Measurements from ENCODE around the gene C12orf60. TPM values are rescaled to one million over a fixed set of nuclear protein-coding genes. Genes with fewer than 3 reads are reported as not detected.

Gene C12orf60
- total and polyA plus RNA-seq, 2 of the 8 experiments (the other 6 are each of a cell fraction or from before 2014, with no cell fraction given) = 1.2 to 1.5 TPM

- Histone ChIP-seq H3K79me1 (ENCODE audit: low read depth, low read length) (no peaks in the 10 kb centered on the region), H4K5ac (ENCODE audit: insufficient read length, low read depth, low read length) (no peak overlapping the region), H3K56ac (replicated peaks; ENCODE audit: insufficient read length, low read depth, low read length) (no peak overlapping the region), H2BK120ac (replicated peaks; ENCODE audit: low read depth, low read length) (no peak overlapping the region), H4K8ac (ENCODE audit: extremely low read depth, insufficient read depth, low read length) (no peak overlapping the region), H3K4ac (replicated peaks; ENCODE audit: insufficient read length, low read depth, low read length) (no peak overlapping the region), H2BK12ac (ENCODE audit: low read depth, low read length) (no peak overlapping the region), H3K4me1 (replicated peaks in 1 of 4; ENCODE audit: control insufficient read depth in 3 of 4, insufficient read depth in 4 of 4, low read length in 3 of 4) (no peaks in the 10 kb centered on the region), H3K27ac (ENCODE audit: low read depth, low read length) (no peak overlapping the region), H3K14ac (ENCODE audit: insufficient read length) (no peak overlapping the region), H3K18ac (ENCODE audit: extremely low read depth, low read length) (no peak overlapping the region), H2BK5ac (ENCODE audit: low read depth, low read length) (no peak overlapping the region), H2BK20ac (ENCODE audit: low read length) (no peak overlapping the region), H2AFZ (ENCODE audit: low read length) (peak overlapping the region; percentile 58; the same call in 1 of the 2 replicates), H3K9ac (replicated peaks in 1 of 4; ENCODE audit: extremely low read depth in 1 of 4, low read depth in 3 of 4, low read length in 3 of 4) (no peak overlapping the region), H3K27me3 (replicated peaks in 1 of 4; ENCODE audit: control insufficient read depth in 3 of 4, extremely low read depth in 1 of 4, insufficient read depth in 3 of 4, low read length in 3 of 4) (no peaks in the 10 kb centered on the region), H3K23me2 (ENCODE audit: low read depth, low read length) (no peaks in the 10 kb centered on the region; the same call in 1 of the 2 replicates), H3K23ac (ENCODE audit: insufficient read length) (no peak overlapping the region), H4K20me1 (replicated peaks in 1 of 2; ENCODE audit: control insufficient read depth in 1 of 2, insufficient read depth in 2 of 2, low read length in 2 of 2) (no peaks in the 10 kb centered on the region), H3K9me3 (ENCODE audit: insufficient read depth in 2 of 2, low read depth in 1 of 2, low read length in 1 of 2) (no peaks in the 10 kb centered on the region), H4K91ac (replicated peaks; ENCODE audit: insufficient read length, low read length) (no peak overlapping the region), H3K4me2 (ENCODE audit: insufficient read depth in 1 of 2, low read depth in 2 of 2, low read length in 2 of 2) (no peak overlapping the region), H2AK5ac (ENCODE audit: low read depth, low read length) (no peak overlapping the region), H3K36me3 (ENCODE audit: control insufficient read depth in 2 of 4, insufficient read depth in 4 of 4, low read length in 3 of 4) (no peaks in the 10 kb centered on the region), H3K79me2 (ENCODE audit: control insufficient read depth in 1 of 2, insufficient read depth in 2 of 2, low read length in 2 of 2) (no peaks in the 10 kb centered on the region), H2BK15ac (ENCODE audit: low read length) (no peak overlapping the region), H3K4me3 (ENCODE audit: extremely low read depth in 1 of 4, insufficient read depth in 2 of 4, low read depth in 3 of 4, low read length in 4 of 4) (no peak overlapping the region)
- DNase-seq (ENCODE audit: low read depth in 1 of 2, low spot score in 2 of 2) (no peak), FAIRE-seq (peak; percentile 74)
- ChIA-PET CTCF (ENCODE audit: partially characterized antibody) (interaction anchor here (1.0 to 1.6 kb wide), 4 partner anchors 18 to 179 kb away, joined by 3 to 7 read pairs (median 3); partner anchors contain the start of gene WBP11), POLR2A (ENCODE audit: partially characterized antibody) (interaction anchor here (1.5 to 2.3 kb wide), 2 partner anchors 22 to 54 kb away, joined by 3 to 9 read pairs; a partner anchor contains a TSS)
- TF ChIP-seq CHD2 (IDR thresholded peaks at IDR 0.05; ENCODE audit: low read length) (0 out of 2 replicates have a peak, but pooled peaks have one; percentile 25), RXRA (IDR thresholded peaks at IDR 0.05; ENCODE audit: insufficient read depth, low read depth, low read length) (no peak), SP2 (IDR thresholded peaks at IDR 0.05; ENCODE audit: low read length) (no peak), CEBPB (IDR thresholded peaks at IDR 0.05; ENCODE audit: low read depth, low read length) (no peak), TAF1 (IDR thresholded peaks at IDR 0.05; ENCODE audit: low read depth, low read length) (no peak), ZNF274 (IDR thresholded peaks at IDR 0.05; ENCODE audit: borderline replicate concordance, extremely low read depth, low read length) (no peak), KDM1A (IDR thresholded peaks at IDR 0.05; ENCODE audit: borderline replicate concordance, low read length) (no peak), CREB1 (IDR thresholded peaks at IDR 0.05) (peak; percentile 84), SP4 (IDR thresholded peaks at IDR 0.05; ENCODE audit: low read length) (no peak), EP300 (IDR thresholded peaks at IDR 0.05; ENCODE audit: borderline replicate concordance in 1 of 2, low read depth in 2 of 2, low read length in 2 of 2) (no peak), SUZ12 (IDR thresholded peaks at IDR 0.05; ENCODE audit: low read length) (no peak), ASH2L (IDR thresholded peaks at IDR 0.05; ENCODE audit: low read length) (no peak), TEAD4 (IDR thresholded peaks at IDR 0.05; ENCODE audit: low read depth, low read length) (no peak), ATF2 (IDR thresholded peaks at IDR 0.05; ENCODE audit: low read length) (no peak), SAP30 (IDR thresholded peaks at IDR 0.05; ENCODE audit: insufficient read depth, insufficient replicate concordance, low read length) (no peak)
These were observed 25.4 kb downstream of the C12orf60 start for GRCh38 chr12:14828892-14829291.

Data from H1 (cell line).